ENCODE measurements around the gene CAMK2A.

CAMK2A gene

DNA sequence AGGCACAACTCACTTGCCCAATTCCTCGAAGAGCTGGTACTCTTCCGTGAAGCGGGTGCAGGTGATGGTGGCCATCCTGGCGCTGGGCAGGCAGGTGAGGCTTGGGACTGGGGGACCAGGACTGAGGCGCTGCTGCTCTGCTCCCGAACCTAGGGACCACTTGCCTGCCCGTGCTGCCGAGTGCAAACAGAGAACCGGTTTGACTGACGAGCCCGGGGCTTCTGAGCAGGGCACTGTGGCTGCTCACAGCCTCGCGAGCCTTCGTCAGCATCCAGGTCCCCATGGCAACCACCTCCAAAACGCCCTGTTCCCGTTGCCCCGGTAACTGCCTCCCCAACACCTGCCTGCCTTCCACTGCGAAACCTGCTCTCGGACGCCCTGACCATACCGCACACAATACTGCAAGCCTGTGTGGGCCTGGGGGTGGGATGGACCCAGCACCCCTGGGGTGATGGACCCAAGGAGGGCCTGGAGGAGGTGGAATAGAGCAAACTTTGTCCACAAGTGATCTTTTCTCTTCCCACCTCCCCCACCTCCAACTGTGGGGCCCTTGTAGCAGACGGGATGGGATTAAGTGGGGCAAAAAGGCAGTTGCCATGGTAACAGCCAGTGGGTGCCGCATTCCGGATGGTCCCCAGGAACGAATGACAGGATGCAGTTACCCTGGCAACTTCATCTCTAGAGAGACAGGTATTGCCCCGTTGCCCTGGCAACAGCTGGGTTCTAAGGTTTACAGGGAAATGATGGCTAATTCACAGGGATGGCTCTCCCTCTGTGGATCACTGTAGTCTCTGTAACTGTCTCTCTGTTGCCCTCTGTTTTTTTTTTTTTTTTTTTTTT lies at the start of gene CAMK2A:
Gene CAMK2A, minus strand, starts transcription at position 223 of the 840 bp plus-strand sequence. Its CDS starts 148 bp downstream, at position 75.
- no peak for DNase-seq (ENCODE audit: low read depth in 1 of 2, low spot score in 1 of 2)

DNA sequence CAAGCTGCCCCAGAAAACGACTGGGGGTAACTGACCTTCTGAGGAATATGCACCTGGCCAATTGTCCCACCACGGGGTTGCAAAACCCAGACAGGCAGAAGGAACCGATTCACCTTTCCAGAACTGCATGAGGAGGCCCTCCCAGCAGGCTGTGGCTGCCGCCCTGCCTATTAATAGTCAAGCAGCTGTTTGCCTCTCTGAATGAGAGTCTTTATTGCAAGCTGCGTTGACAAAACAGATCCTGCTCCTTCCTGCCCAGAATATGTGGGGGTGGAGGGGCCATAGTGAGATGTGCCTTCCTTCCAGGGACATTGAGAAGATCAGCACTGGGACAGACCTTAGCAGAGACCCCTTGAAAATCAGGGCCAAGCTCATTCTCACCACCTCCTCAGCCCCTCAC lies 49.6 kb upstream of the CAMK2A start:
- no peak for DNase-seq (ENCODE audit: low read depth in 1 of 2, low spot score in 1 of 2)

DNA sequence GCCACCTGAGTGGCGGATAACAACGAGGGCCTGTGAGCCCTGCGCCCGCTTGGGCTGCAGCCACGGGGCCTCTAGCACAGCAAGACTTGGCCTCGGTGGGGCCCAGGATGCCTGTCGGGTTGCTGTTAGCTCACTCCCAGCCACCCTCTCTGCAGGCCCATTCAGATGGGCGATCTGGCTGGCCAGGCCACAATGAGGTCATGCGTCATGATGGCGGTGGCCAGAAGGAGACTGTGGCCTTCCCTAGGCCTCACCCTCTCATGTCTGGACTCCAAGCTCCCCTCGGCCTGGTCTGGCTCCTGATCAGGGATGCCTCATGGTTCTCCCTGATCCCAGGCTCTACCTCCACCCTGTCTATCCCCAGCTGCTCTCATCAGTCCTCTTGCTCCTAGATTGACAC lies 49.0 kb upstream of the CAMK2A start:
- DNase-seq (ENCODE audit: low read depth in 1 of 2, low spot score in 1 of 2): no peak

DNA sequence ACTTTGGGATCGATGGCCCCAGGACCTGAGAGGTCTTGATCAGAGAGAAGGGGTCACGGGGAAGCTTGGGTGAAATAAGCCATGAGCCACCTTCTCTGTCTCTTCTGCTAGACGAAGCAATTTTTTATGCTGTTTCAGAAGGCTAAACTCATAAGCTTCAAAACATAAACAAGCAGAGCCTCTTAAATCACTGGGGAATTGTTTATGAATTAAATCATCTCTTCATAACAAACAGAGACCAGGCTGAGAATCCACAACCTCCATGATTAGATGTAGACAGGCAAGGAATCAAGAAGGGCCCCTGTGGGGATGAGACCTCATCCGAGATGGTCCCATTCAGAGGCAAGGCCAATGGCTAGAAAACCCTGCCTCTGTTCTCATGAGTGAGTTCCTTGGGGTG lies 46.2 kb upstream of the CAMK2A start:
- no peak for DNase-seq (ENCODE audit: low read depth in 1 of 2, low spot score in 1 of 2)

DNA sequence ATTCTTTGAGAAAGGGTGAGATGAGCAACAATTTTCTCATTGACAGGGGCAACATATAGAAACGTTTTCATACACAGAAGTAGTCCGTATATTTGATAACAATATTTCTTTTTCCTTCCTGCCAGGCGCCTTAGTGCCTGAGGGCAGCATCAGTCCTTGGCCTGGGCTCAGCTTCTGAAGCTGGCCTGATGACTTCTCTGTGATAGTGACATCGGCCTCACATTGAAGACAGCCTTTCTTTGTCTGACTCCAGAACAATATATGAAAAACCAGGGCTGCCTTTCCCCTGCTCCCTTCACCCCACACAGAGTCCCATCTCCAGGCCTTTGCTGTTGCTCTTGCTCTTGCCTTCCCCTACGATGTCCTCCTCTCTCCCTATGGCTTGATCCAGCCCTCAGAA lies 43.8 kb upstream of the CAMK2A start:
- no peak for DNase-seq (ENCODE audit: low read depth in 1 of 2, low spot score in 1 of 2)

DNA sequence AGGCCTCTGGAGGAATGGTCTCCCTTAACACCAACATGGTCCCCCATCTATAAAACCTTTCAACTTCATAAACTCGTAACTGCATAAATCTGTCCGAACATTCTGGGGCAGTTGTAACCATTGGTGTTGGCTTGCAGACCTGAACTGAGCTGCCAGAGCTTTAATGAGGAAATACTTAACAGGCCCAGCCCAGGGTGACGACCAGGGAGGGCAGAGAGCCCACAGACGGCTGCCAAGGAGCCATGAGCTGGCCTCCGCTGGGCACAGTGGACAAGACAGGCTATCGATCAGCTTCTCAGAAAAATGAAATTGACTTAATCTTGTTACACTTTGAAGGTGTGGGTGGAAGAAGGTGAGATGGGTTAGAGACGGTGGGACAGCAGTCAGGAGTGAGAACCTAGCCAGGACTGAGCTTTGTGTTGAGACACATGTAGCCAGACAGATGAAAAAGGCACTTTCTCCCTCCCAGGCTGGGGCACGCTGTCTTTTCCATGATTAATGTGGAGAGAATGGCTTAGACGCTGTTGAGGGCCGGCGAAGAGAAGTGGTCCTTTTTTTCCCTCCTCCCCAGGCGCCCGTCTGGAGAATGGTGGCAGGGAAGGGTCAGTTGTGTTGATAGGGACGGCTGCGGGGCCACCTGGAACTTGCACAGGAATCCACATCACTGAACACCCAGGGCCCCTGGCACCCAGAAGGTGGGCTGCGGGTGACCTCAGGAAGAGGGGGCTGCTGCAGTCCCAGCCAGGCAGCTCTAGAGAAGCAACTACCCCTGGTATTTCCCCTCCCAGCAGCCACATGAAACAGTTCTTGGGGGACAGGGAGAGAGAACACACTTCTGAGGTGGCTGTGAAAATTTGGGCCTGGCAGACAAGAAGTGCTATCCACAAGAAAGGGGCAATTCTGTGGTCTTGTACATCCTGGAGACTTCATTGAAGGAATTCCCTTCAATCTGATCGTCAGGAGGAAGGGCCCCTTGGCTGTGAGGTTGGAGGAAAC lies 40.6 kb upstream of the CAMK2A start:
- no peak for DNase-seq (ENCODE audit: low read depth in 1 of 2, low spot score in 1 of 2)

DNA sequence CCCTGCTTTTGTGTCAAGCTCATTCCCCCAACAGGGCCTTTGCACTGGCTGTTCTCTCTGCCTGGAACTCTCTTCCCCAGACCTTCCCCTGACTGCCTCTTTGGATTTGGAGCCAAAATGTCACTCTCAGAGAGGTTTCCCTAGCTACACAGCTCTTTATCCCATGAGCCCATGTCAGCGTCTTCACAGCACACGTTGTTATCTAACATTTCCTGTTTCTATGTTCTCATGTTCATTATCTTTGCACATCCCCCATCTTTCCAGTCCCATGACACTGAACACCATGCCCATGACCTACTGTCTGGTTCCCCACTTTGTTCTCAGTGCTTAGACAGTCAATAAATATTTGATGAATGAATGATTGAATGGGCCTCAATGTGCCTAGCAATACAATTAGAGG lies 39.5 kb upstream of the CAMK2A start:
- DNase-seq (ENCODE audit: low read depth in 1 of 2, low spot score in 1 of 2): no peak

DNA sequence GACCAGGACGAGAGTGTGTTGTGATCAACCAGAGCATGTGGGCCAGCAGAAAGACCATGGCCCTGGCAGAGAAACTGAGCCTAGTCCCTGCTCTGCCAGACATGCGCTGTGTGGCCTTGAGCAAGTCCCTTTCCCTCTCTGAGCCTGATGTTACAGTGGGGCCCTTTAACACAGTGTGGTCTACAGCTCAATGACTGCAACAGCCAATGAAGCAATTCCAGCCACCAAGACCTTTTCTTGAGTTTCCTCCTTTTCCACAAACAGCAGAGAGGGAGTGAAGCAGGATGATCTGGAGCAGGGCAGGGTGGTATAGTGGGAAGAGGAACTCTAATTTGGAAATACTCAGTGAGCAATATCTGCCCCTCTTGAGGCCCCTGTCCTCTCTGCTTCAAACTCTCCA lies 38.9 kb upstream of the CAMK2A start:
- no peak for DNase-seq (ENCODE audit: low read depth in 1 of 2, low spot score in 1 of 2)

DNA sequence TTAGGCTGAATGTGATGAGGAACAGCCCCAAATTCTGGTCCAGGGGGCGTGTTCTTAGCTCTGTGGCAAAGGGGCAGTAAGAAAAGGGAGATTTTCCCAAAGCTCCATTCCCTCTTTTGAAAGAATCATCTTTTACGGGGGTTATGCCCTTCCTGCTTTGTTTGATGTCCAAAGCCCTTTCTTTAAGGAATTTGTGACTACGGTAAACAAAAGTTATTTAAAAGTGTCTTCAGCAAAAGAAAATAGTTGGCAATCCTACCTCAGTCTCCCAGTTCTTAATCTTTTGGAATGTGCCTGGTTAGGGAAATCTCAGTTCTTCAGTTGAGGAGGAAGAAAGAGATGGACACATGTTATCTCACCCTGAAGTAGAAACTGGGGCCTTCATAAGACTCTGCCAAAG lies 37.6 kb upstream of the CAMK2A start:
- DNase-seq (ENCODE audit: low read depth in 1 of 2, low spot score in 1 of 2): no peak

DNA sequence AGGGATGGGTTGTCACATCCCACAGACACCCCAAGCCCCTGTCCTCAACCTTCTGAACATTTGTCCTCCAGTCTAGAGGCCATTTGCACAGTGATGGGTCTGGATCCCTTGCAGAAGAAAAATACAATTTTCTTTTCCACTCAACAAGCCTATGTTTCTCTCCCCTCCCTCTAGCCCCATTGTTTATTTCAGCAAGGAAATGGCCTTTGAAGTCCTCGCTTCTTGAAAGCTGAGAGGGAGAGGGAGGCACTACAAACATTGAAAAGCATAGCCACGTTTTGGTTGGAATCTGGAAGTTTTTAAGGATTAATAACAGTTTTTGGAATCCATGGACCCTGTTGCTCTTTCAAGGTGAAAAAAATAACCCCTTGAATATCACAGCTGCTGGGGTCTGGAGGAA lies 37.1 kb upstream of the CAMK2A start:
- no peak for DNase-seq (ENCODE audit: low read depth in 1 of 2, low spot score in 1 of 2)

DNA sequence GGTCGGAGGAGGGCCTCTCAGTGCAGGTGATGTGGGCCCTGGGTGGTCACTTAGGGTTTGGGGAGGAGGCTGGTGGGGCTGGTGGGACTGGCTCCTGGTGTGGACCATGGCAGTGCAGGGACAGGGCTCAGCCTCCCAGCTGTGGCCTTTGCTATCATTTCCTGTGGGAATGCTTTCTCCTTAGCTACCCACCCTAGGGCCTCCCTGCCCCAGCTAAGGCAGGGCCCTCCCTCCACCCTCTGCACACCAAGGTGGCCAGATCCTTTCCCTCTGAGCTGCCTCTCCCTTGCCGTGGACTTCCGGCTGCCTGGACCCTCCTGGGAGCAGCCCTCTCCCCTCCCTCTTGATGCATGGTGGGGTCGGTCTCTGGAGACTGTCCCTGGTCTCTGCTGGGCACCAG lies 35.9 kb upstream of the CAMK2A start:
- DNase-seq (ENCODE audit: low read depth in 1 of 2, low spot score in 1 of 2): no peak

DNA sequence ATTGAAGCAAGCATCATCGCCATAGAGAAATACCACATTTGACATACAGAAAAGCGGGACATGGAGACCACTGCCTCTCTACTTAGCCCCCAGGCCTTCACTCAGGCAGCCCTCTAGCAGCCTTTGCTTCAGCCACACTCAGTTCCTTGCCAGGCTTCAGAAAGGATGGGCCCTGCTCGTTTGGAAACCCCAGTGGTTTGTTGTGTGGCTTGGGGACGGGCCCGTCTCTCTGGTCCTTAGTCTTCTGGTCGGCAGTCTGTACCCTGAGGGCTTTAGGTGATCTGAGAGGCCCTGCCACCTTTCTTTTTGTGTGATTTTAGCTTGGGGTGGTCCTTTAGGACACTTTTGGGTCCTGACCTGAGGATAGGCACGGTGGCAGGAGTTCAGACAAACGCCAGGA lies 34.2 kb upstream of the CAMK2A start:
- no peak for DNase-seq (ENCODE audit: low read depth in 1 of 2, low spot score in 1 of 2)

DNA sequence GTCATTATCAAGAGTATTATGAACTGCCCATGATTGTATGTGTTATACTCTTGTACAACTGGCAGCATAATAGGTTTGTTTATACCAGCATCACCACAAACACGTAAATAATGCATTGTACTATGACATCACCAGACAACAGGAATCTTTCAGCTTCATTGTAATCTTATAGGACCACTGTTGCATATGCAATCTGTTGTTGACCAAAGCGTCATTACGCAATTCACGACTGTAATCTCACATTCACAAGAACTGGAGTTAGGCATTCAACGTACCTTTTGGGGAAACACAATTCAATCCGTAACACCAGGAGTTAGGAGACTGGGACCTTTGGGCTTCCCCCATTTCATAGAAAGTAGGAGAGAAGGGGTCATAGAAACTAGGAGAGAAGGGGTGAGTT lies 33.5 kb upstream of the CAMK2A start:
- no peak for DNase-seq (ENCODE audit: low read depth in 1 of 2, low spot score in 1 of 2)

DNA sequence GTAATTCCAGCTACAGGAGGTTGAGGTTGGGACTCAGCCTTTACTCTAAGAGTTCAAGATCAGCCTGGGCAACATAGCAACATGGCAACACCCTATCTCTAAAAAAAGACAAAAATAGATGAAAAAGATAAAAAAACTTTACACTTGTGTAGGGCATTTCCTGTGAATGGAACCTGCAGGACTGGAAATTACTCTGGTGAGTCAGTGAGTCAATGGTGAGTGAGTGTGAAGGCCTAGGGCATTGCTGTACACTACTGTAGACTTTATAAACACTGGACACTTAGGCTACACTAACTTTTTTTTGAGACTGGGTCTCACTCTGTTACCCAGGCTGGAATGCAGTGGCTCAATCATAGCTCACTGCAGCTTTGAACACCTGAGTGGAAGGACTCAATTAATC lies 32.6 kb upstream of the CAMK2A start:
- DNase-seq (ENCODE audit: low read depth in 1 of 2, low spot score in 1 of 2): no peak

DNA sequence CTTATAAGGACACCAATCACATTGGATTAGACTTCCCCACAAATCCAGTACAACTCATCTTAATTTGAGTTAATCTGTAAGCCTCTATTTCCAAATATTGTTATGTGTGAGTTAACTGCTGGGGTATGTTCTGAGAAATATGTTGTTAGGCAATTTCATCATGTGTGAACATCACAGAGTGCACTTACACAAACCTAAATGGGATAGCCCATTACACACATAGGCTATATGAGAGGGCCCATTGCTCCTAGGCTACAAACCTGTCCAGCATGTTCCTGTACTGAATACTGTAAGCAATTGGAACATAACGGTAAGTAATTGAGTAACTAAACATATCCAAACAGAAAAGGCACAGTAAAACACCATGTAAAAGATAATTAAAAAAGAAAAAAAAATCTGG lies 32.2 kb upstream of the CAMK2A start:
- no peak for DNase-seq (ENCODE audit: low read depth in 1 of 2, low spot score in 1 of 2)

DNA sequence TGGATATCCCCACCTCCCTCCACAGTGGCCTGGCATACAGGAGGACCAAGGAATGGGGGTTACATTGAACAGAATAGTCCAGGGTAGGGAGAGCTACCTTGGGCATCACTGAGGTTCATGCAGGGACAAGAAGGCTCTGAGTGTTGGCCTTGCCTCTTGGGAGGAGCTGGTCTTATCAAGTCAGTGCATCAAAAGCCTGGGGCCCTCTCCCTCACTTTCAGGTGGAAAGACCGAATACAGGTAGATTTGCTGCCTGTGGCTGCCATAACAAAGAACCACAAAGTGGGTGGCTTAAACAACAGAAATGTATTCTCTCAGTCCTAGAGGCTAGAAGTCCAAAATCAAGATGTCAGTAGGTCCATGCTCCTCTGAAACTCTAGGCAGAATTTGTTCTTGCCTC lies 31.6 kb upstream of the CAMK2A start:
- DNase-seq (ENCODE audit: low read depth in 1 of 2, low spot score in 1 of 2): no peak

DNA sequence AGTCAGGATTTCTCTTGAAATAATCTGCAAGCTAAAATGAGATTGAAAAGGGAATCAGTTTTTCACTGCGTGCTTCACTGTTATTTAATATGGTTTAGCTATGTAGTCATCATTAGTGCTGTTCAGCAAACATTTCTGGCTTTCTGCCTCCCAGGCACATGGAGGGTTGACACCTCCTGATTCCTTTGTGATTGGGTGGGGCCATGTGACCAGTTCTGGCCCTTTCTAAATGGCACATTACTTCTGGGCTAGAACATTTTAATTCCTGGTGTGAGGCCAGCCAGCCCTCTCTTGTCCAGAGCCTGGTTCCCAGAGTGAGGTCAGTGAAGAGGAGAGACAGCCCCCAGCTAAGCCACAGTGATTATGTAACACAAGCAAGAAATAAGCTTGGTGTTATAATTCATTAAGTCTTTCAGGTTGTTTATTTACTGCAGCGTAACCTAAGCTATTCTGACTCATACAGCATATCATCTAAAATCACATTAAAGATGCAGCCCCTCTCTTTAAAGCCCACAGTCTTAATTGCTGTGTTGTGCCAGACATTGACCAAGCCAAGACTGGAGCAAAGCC lies 30.6 kb upstream of the CAMK2A start:
- no peak for DNase-seq (ENCODE audit: low read depth in 1 of 2, low spot score in 1 of 2)

DNA sequence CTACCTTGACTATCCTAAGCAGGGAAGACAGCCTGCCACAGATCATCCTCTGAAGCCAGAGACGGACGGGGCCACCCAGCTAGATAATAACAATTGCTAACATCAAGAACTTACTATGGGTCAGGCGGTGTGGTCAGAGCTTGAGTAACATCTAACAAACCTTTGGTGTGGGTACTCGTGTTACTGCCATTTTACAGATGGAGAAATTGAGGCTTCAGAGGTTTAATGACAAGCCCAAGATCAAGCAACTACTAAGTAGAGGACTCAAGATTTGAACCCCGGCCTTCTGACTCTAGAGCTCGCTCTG lies 29.9 kb upstream of the CAMK2A start:
- DNase-seq (ENCODE audit: low read depth in 1 of 2, low spot score in 1 of 2): no peak

DNA sequence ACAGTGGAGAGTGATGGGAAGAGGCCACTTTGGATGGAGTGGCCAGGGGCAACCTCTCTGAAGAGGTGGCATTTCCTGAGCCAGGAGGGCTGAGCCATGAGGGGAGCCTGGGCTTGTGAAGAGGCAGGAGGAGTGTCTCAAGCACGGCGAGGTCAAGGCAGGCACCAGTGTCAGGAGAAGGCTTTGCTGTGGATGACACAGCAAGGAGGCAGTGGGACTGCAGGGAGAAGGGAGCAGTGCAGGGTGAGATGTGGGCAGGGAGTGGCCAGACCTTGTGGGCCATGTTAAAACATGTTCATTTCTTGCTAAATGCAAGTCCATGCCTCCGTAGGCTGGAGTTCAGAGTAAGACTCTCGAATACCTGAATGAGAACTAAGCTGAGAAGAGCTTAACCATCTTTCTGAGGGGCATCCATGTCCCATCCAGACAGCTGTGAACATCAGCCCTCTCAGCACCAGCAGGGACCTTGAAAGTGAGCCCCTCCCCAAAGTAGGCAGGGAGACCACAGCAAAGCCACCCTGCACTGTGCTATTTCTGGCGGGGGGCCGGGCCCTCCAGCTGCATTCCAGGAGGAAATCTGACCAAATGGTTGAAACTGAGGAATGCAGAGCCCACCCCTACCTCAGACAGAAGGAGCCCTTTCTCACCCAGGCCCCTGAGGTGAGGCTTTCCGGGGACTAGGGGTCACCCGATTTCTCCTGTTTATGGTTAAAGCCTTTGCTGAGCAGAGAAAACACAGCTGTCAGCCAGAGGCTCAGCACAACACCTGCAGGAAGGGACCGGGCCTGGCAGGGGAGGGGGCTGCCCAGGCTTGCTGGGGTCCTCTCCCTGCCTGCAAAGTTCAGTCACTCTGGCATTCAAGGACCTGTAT lies 29.3 kb upstream of the CAMK2A start:
- no peak for DNase-seq (ENCODE audit: low read depth in 1 of 2, low spot score in 1 of 2)

DNA sequence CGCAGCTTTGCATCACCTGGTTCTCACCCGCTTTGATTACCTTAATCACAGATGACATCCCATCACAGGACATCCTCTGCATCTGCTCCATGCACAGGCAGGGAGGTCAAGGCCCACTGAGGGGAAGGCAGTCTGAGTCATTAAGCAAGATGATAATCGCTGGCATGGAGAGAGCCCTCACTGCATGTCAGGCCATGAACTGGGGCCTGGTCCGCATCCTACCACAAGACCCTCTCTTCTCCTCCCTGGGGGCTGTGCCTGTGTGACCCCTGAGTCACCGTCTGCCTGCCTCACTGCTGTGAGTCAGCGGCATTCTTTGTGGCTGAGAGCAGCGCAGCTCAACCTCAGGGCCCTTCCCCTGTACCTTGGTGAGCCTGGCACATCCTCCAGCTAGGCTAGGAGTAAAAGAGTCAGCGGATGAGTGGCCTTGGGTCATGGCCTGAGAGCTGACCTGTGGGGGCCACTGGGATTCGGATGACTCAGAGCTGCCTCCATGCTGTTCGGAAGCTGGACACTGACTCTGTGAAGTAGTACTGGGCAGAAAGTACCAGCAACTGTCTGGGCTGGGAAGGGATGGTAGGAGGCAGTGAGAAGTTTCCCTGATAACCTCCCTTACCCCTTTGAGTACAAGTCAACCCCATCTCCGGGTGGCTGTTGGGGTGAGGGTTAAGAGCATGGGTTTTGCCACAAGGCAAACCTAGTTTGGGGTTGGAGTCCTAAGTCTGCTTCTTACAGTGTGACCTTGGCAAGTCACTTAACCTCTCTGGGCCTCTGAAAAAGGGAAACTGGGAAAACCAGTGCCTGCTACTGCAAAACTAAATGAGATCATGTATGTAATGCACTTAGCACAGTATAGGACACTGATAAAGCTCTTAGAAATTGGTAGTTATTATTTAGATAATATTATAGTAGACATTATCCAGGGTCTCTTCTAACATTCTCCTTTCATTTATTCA lies 27.8 kb upstream of the CAMK2A start:
- DNase-seq (ENCODE audit: low read depth in 1 of 2, low spot score in 1 of 2): no peak

Measured in stimulated activated CD4-positive, alpha-beta T cell treated with anti-CD3 and anti-CD28 coated beads, Interleukin-15, amount 100 ng/mL, for 1 hour (primary cell).